HL-60 (cell line): ENCODE measurements around the gene GPC4.

Experiments used
- DNase-seq, 2 experiments: peaks; one replicate each; pipeline ENCODE4 v3.0.0-alpha.2; 2010 to 2020; ENCODE audit warnings: low read depth in 1 of 2, low spot score in 1 of 2
- H3K27ac ChIP-seq: fragments of 250-450 bp; sonication (Bioruptor Pico); replicated peaks from 2 replicates; pipeline ENCODE4 v1.5.1; 2020; ENCODE audit warnings: mild to moderate bottlenecking, moderate library complexity
- H3K27me3 ChIP-seq: fragments of 250-450 bp; sonication (Bioruptor Pico); 2 replicates; pipeline ENCODE4 v1.5.1; 2021; ENCODE audit warnings: mild to moderate bottlenecking, moderate library complexity; ENCODE audit not compliant: insufficient read depth, poor library complexity, severe bottlenecking
- H3K4me3 ChIP-seq: replicated peaks from 2 replicates; pipeline ENCODE4 v1.5.1; 2011; ENCODE audit warnings: mild to moderate bottlenecking, control low read depth, low read length; ENCODE audit not compliant: insufficient read depth
- CTCF ChIP-seq: IDR thresholded peaks from one replicate; pipeline ENCODE4 v1.5.1; 2011; ENCODE audit warnings: low read length, control low read depth, inconsistent platforms; ENCODE audit not compliant: insufficient read depth
- GABPA ChIP-seq: IDR thresholded peaks from 2 replicates; pipeline ENCODE4 v1.6.1; 2012; ENCODE audit warnings: low read depth
- POLR2AphosphoS5 ChIP-seq: IDR thresholded peaks from 2 replicates; pipeline ENCODE4 v1.6.1; 2012; ENCODE audit warnings: low read depth
- REST ChIP-seq: IDR thresholded peaks from 2 replicates; pipeline ENCODE4 v1.6.1; 2012; ENCODE audit warnings: low read depth; ENCODE audit not compliant: insufficient replicate concordance
- SPI1 ChIP-seq: IDR thresholded peaks from 2 replicates; pipeline ENCODE4 v1.6.1; 2012; ENCODE audit warnings: low read depth, mild to moderate bottlenecking, borderline replicate concordance

The GPC4 gene

GRCh38 chrX:133454491-133454914 is 39.2 kb upstream of the GPC4 start:
- no peak for DNase-seq
- Histone ChIP-seq H3K27me3 (no peaks in the 10 kb centered on the region), H3K4me3 (no peak overlapping the region), H3K27ac (no peak overlapping the region)
- TF ChIP-seq CTCF = no peak
- no peak for TF ChIP-seq SPI1
- no peak for TF ChIP-seq POLR2AphosphoS5
- TF ChIP-seq GABPA = no peak
- TF ChIP-seq REST = no peak

GRCh38 chrX:133448512-133449076 is 33.3 kb upstream of the GPC4 start:
- no peak for DNase-seq
- H3K27me3 ChIP-seq = no peaks in the 10 kb centered on the region
- TF ChIP-seq SPI1 (no peak), GABPA (no peak), CTCF (no peak), REST (no peak), POLR2AphosphoS5 (no peak)
- no peak overlapping the region for H3K4me3 ChIP-seq
- no peak overlapping the region for H3K27ac ChIP-seq

- no peak overlapping the region for H3K4me3 ChIP-seq
- TF ChIP-seq CTCF = no peak
- no peak for TF ChIP-seq POLR2AphosphoS5
- no peak for TF ChIP-seq SPI1
- TF ChIP-seq REST = no peak
- no peak for TF ChIP-seq GABPA
- DNase-seq = peak in 1 of 2 experiments; percentile 2
- no peak overlapping the region for H3K27ac ChIP-seq
- H3K27me3 ChIP-seq = no peaks in the 10 kb centered on the region
Observed at GRCh38 chrX:133444952-133445831, 29.9 kb upstream of the GPC4 start.
